COLO668 (cell line): ENCODE results near the gene SLC13A3.
A peak's percentile ranks its signal among the peaks of the same experiment; 100 is the strongest.

Experiments used
- DNase-seq: peaks from one replicate; lab custom pipeline; 2025; ENCODE audit not compliant: unreplicated experiment; lab: John Stamatoyannopoulos, UW

Gene SLC13A3

GRCh38 chr20:46559685-46560440, 91.4 kb downstream of the SLC13A3 start:
- DNase-seq, result no peak

- DNase-seq, result no peak
Measured at GRCh38 chr20:46559001-46559400, 92.3 kb downstream of the SLC13A3 start.

GRCh38 chr20:46558511-46558959, 92.7 kb downstream of the SLC13A3 start:
- peak; percentile 48 for DNase-seq

GRCh38 chr20:46557231-46557956, 93.9 kb downstream of the SLC13A3 start:
- DNase-seq, result no peak

- no peak for DNase-seq
Measured at GRCh38 chr20:46555370-46555956, 95.8 kb downstream of the SLC13A3 start.

- DNase-seq, result no peak
Measured at GRCh38 chr20:46554828-46555227, 96.4 kb downstream of the SLC13A3 start.

- DNase-seq, result no peak
Measured at GRCh38 chr20:46553926-46554325, 97.3 kb downstream of the SLC13A3 start.

- no peak for DNase-seq
Measured at GRCh38 chr20:46552460-46553420, 98.5 kb downstream of the SLC13A3 start.

GRCh38 chr20:46551522-46552381, 99.5 kb downstream of the SLC13A3 start:
- no peak for DNase-seq

GRCh38 chr20:46550461-46550860, 100.8 kb downstream of the SLC13A3 start, which contains the start of gene OCSTAMP:
Gene OCSTAMP (minus strand): TSS chr20:46550654. CDS start chr20:46550560, 94 bp downstream.
- DNase-seq, result peak; percentile 18

- no peak for DNase-seq
Measured at GRCh38 chr20:46549188-46549972, 101.9 kb downstream of the SLC13A3 start.

- no peak for DNase-seq
Measured at GRCh38 chr20:46548688-46549087, 102.6 kb downstream of the SLC13A3 start.

- no peak for DNase-seq
Measured at GRCh38 chr20:46547995-46548394, 103.3 kb downstream of the SLC13A3 start.

- no peak for DNase-seq
Measured at GRCh38 chr20:46546936-46547335, 104.3 kb downstream of the SLC13A3 start.

- DNase-seq, result no peak
Measured at GRCh38 chr20:46546298-46546697, 105.0 kb downstream of the SLC13A3 start.

GRCh38 chr20:46545827-46546138, 105.5 kb downstream of the SLC13A3 start:
- no peak for DNase-seq

GRCh38 chr20:46545077-46545826, 106.0 kb downstream of the SLC13A3 start:
- DNase-seq, result peak; percentile 12

- DNase-seq, result no peak
Measured at GRCh38 chr20:46544576-46544975, 106.7 kb downstream of the SLC13A3 start.
